GM12878 (cell line): ENCODE measurements around the gene MDGA2. TPM values are rescaled to one million over a fixed set of nuclear protein-coding genes. Genes with fewer than 3 reads are reported as not detected.

Source experiments
- ATAC-seq: fragments of 200-7000 bp; cut with Tn5 transposase; 3 replicates; pipeline ENCODE4 v1.9.1; 2020; ENCODE audit warnings: mild to moderate bottlenecking, moderate library complexity
- BruUV-seq: library from RNA; stranded (reverse); fragments of 400-500 nt; replicated peaks from 2 replicates; lab custom pipeline; 2021; lab: Mats Ljungman, UMichigan
- CTCF ChIA-PET: fragments of 300-600 bp; sonication (Branson Sonifier 250); formaldehyde crosslinking; extraction: SDS; loops from one replicate; lab custom pipeline; 2021; ENCODE audit warnings: inconsistent platforms; lab: Yijun Ruan, JAX
- POLR2A ChIA-PET: fragments of 350-600 bp; formaldehyde crosslinking; extraction: SDS; loops from one replicate; lab custom pipeline; 2021; ENCODE audit warnings: inconsistent platforms; lab: Charles Lee
- RAD21 ChIA-PET: fragments of 300-600 bp; sonication (Branson Sonifier 250); formaldehyde crosslinking; loops from one replicate; lab custom pipeline; 2023; ENCODE audit warnings: antibody characterized with exemption; ENCODE audit not compliant: unreplicated experiment; lab: Charles Lee
- SMC1A ChIA-PET: fragments of 300-600 bp; sonication (Branson Sonifier 250); formaldehyde crosslinking; loops from one replicate; lab custom pipeline; 2023; ENCODE audit not compliant: unreplicated experiment, uncharacterized antibody; lab: Charles Lee
- DNase-seq: peaks from one replicate; pipeline ENCODE4 v3.0.0-alpha.2; 2011; ENCODE audit warnings: low read depth, low spot score
- FAIRE-seq: peaks from 3 replicates; lab custom pipeline; 2011; peaks lifted over from hg19 to GRCh38; lab: Jason Lieb, UNC
- H2AFZ ChIP-seq: 2 replicates; pipeline ENCODE4 v1.6.0; 2011; ENCODE audit warnings: low read depth, low read length, control low read depth; ENCODE audit not compliant: control insufficient read depth
- H3K27ac ChIP-seq: 2 replicates; pipeline ENCODE4 v1.5.1; 2011; ENCODE audit warnings: control low read depth; ENCODE audit not compliant: control insufficient read depth, insufficient read depth
- H3K27me3 ChIP-seq, 2 experiments: replicated peaks in 1 of 2; 2 replicates each; pipeline versions ENCODE4 v1.6.0 to v1.6.1; 2011; ENCODE audit warnings: low read length in 1 of 2; ENCODE audit not compliant: control insufficient read depth in 2 of 2, insufficient read depth in 2 of 2
- H3K36me3 ChIP-seq, 2 experiments: 2 replicates each; pipeline ENCODE4 v1.5.1; 2011; ENCODE audit warnings: low read length in 1 of 2; ENCODE audit not compliant: control insufficient read depth in 2 of 2, insufficient read depth in 2 of 2
- H3K4me1 ChIP-seq: 2 replicates; pipeline ENCODE4 v1.6.1; 2011; ENCODE audit warnings: mild to moderate bottlenecking, low read length, moderate library complexity, mixed read lengths; ENCODE audit not compliant: control insufficient read depth, insufficient read depth
- H3K4me2 ChIP-seq: 2 replicates; pipeline ENCODE4 v1.6.0; 2011; ENCODE audit warnings: control low read depth; ENCODE audit not compliant: control insufficient read depth, insufficient read depth
- H3K4me3 ChIP-seq: fragments of 200-600 bp; sonication (generic); 2 replicates; pipeline ENCODE4 v1.5.1; 2016
- H3K79me2 ChIP-seq: 2 replicates; pipeline ENCODE4 v1.6.0; 2011; ENCODE audit warnings: low read length; ENCODE audit not compliant: control insufficient read depth, insufficient read depth
- H3K9ac ChIP-seq: 2 replicates; pipeline ENCODE4 v1.8.0; 2011; ENCODE audit warnings: low read length, control low read depth, mixed read lengths; ENCODE audit not compliant: control insufficient read depth, insufficient read depth
- H3K9me3 ChIP-seq: replicated peaks from 3 replicates; pipeline ENCODE4 v1.5.1; 2011; ENCODE audit warnings: mild to moderate bottlenecking, low read length; ENCODE audit not compliant: control insufficient read depth, insufficient read depth
- H4K20me1 ChIP-seq: 2 replicates; pipeline ENCODE4 v1.6.0; 2011; ENCODE audit not compliant: control insufficient read depth, insufficient read depth
- ATF3 ChIP-seq: IDR thresholded peaks from 2 replicates; pipeline ENCODE4 v1.6.1; 2011; ENCODE audit warnings: low read depth, mild to moderate bottlenecking, low read length, moderate library complexity, borderline replicate concordance; ENCODE audit errors: extremely low read depth
- BACH1 ChIP-seq: fragments of 450-650 bp; IDR thresholded peaks from 2 replicates; pipeline ENCODE4 v1.6.1; 2017; ENCODE audit warnings: mild to moderate bottlenecking, borderline replicate concordance
- BMI1 ChIP-seq: fragments of 450-650 bp; IDR thresholded peaks from 2 replicates; pipeline ENCODE4 v1.6.1; 2016; ENCODE audit warnings: mild to moderate bottlenecking, moderate library complexity, borderline replicate concordance
- GABPA ChIP-seq: IDR thresholded peaks from 2 replicates; pipeline ENCODE4 v1.6.1; 2014; ENCODE audit warnings: antibody characterized with exemption, low read depth, mild to moderate bottlenecking, inconsistent platforms
- HSF1 ChIP-seq: fragments of 150-350 bp; IDR thresholded peaks from 2 replicates; pipeline ENCODE4 v1.6.1; 2014; ENCODE audit warnings: mild to moderate bottlenecking, low read depth, low read length
- IRF5 ChIP-seq: fragments of 450-650 bp; IDR thresholded peaks from 2 replicates; pipeline ENCODE4 v1.6.1; 2017; ENCODE audit warnings: borderline replicate concordance
- NFXL1 ChIP-seq: fragments of 450-650 bp; IDR thresholded peaks from 2 replicates; pipeline ENCODE4 v1.6.1; 2017; ENCODE audit warnings: antibody characterized with exemption, mild to moderate bottlenecking, borderline replicate concordance
- PAX5 ChIP-seq: IDR thresholded peaks from 2 replicates; pipeline ENCODE4 v1.6.1; 2011; ENCODE audit warnings: low read depth, low read length, borderline replicate concordance
- RCOR1 ChIP-seq: conservative IDR thresholded peaks from 2 replicates; pipeline ENCODE4 v1.6.1; 2012; ENCODE audit warnings: low read depth, low read length, improper control_type of control experiment
- SIX5 ChIP-seq: IDR thresholded peaks from 2 replicates; pipeline ENCODE4 v1.6.1; 2011; ENCODE audit warnings: mild to moderate bottlenecking, low read depth, low read length, moderate library complexity; ENCODE audit not compliant: severe bottlenecking
- TCF7 ChIP-seq: IDR thresholded peaks from 2 replicates; pipeline ENCODE4 v1.6.1; 2014; ENCODE audit warnings: antibody characterized with exemption, borderline replicate concordance
- WRNIP1 ChIP-seq: IDR thresholded peaks from 2 replicates; pipeline ENCODE4 v1.6.1; 2011; ENCODE audit warnings: low read depth, low read length, improper control_type of control experiment, borderline replicate concordance
- ZBTB33 ChIP-seq: fragments of 450-650 bp; IDR thresholded peaks from 2 replicates; pipeline ENCODE4 v1.6.1; 2017; ENCODE audit warnings: mild to moderate bottlenecking
- ZNF217 ChIP-seq: fragments of 450-650 bp; IDR thresholded peaks from 2 replicates; pipeline ENCODE4 v1.6.1; 2017; ENCODE audit warnings: antibody characterized with exemption, mild to moderate bottlenecking
- ZNF274 ChIP-seq: IDR thresholded peaks from one replicate; pipeline ENCODE4 v1.8.0; 2011; ENCODE audit not compliant: insufficient read length, insufficient read depth
- ZNF622 ChIP-seq: fragments of 450-650 bp; IDR thresholded peaks from 2 replicates; pipeline ENCODE4 v1.6.1; 2017; ENCODE audit warnings: mild to moderate bottlenecking, inconsistent platforms
- WGBS: methylation state at CpG from one replicate; pipeline ENCODE4 v1.1.6; 2016; ENCODE audit warnings: low lambda C conversion rate; ENCODE audit not compliant: insufficient replicate concordance, insufficient coverage; ENCODE audit errors: missing lambda C conversion rate; 5-methylcytosine and 5-hydroxymethylcytosine counted together
- in situ Hi-C: fragments of 300-500 bp; cut with MboI; formaldehyde crosslinking; loops from 9 replicates; pipeline ENCODE4 v1.14.3; 2018; ENCODE audit warnings: mixed read lengths
- intact Hi-C: fragments of 100-400 bp; cut with micrococcal nuclease; formaldehyde crosslinking; loops from one replicate; pipeline ENCODE4 v1.14.2; 2022; ENCODE audit not compliant: unreplicated experiment
- polyA plus RNA-seq, 11 experiments: library from polyadenylated mRNA; depleted of rRNA in 4 of 11; unstranded in 6 of 11; stranded (reverse) in 5 of 11; fragments of >200 nt; fragmentation: Nextera tagmentation in 4 of 11; fragmentation: Illumina TruSeq in 1 of 11; extraction: Ambion mirVana in 4 of 11; extraction: Trizol in 1 of 11; gene quantifications; 1 replicate in 1 of 11; 2 replicates in 10 of 11; pipeline versions ENCODE4 v1.2.1 to v1.2.3, GENCODE V29; 2011 to 2016; ENCODE audit warnings: inconsistent platforms in 2 of 11, missing spikeins in 2 of 11, low read depth in 1 of 11
- total RNA-seq, 4 experiments: library from RNA; depleted of rRNA in 3 of 4; stranded (reverse); fragments of >200 nt in 3 of 4; fragmentation: Illumina TruSeq in 1 of 4; extraction: Trizol in 1 of 4; gene quantifications; 2 replicates each; pipeline versions ENCODE4 v1.2.1 to v1.2.3, GENCODE V29; 2013 to 2021
- TF ChIP-seq, protein P1 (sequence below): IDR thresholded peaks from 2 replicates; pipeline ENCODE4 v1.6.1; 2011; ENCODE audit warnings: borderline replicate concordance, low read depth, mild to moderate bottlenecking, moderate library complexity, mixed read lengths, low read length; ENCODE audit not compliant: insufficient read depth; ENCODE audit errors: extremely low read length
- TF ChIP-seq, protein P2 (sequence below): IDR thresholded peaks from 2 replicates; pipeline ENCODE4 v1.6.1; 2011; ENCODE audit warnings: borderline replicate concordance, low read depth, mild to moderate bottlenecking, moderate library complexity, low read length; ENCODE audit not compliant: insufficient read depth, poor library complexity, severe bottlenecking

Gene MDGA2
- total and polyA plus RNA-seq, 10 of the 15 experiments (the other 5 are each of a cell fraction or from before 2014, with no cell fraction given), result not detected

GRCh38 chr14:47167402-47167801 lies 508.0 kb downstream of the MDGA2 start:
- ChIA-PET SMC1A (no interaction called here), POLR2A (no interaction called here), RAD21 (no interaction called here), CTCF (interaction anchor here (0.6 kb wide), 1 partner anchor 1790 kb away, joined by 3 read pairs; no protein-coding TSS in a partner anchor)
- Histone ChIP-seq H3K27ac (no peak overlapping the region), H2AFZ (no peak overlapping the region), H3K9me3 (no peaks in the 10 kb centered on the region; the same call in 2 of the 3 replicates), H3K9ac (no peak overlapping the region), H3K79me2 (no peaks in the 10 kb centered on the region), H4K20me1 (no peaks in the 10 kb centered on the region), H3K4me3 (no peak overlapping the region), H3K4me2 (no peak overlapping the region), H3K36me3 (no peaks in the 10 kb centered on the region), H3K4me1 (no peaks in the 10 kb centered on the region), H3K27me3 (no peaks in the 10 kb centered on the region)
- intact Hi-C loops (no loop called here), in situ Hi-C loops (no loop called here)
- FAIRE-seq, result no peak
- no TSS peak for BruUV-seq
- 96% methylated on average over 1 of the region's 1 CpG for WGBS
- no peak for DNase-seq
- ATAC-seq, result no peak
- TF ChIP-seq RCOR1 (no peak), ZBTB33 (no peak), BACH1 (no peak), NFXL1 (no peak), WRNIP1 (no peak), PAX5 (no peak), ZNF622 (no peak), TCF7 (no peak), ZNF274 (no peak), BMI1 (no peak), HSF1 (no peak), GABPA (no peak), IRF5 (no peak), SIX5 (no peak), ZNF217 (no peak), ATF3 (no peak)
- TF ChIP-seq, protein P1, sequence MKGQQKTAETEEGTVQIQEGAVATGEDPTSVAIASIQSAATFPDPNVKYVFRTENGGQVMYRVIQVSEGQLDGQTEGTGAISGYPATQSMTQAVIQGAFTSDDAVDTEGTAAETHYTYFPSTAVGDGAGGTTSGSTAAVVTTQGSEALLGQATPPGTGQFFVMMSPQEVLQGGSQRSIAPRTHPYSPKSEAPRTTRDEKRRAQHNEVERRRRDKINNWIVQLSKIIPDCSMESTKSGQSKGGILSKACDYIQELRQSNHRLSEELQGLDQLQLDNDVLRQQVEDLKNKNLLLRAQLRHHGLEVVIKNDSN, result no peak
- TF ChIP-seq, protein P2, sequence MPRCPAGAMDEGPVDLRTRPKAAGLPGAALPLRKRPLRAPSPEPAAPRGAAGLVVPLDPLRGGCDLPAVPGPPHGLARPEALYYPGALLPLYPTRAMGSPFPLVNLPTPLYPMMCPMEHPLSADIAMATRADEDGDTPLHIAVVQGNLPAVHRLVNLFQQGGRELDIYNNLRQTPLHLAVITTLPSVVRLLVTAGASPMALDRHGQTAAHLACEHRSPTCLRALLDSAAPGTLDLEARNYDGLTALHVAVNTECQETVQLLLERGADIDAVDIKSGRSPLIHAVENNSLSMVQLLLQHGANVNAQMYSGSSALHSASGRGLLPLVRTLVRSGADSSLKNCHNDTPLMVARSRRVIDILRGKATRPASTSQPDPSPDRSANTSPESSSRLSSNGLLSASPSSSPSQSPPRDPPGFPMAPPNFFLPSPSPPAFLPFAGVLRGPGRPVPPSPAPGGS, result no peak
